ENCODE results near the gene ALDH7A1.
"Not testable (repeated sequence)": the region's sequence is repeated elsewhere in the genome, so short reads cannot be mapped to it uniquely, and the experiment has no call there.

The ALDH7A1 gene

GRCh38 chr5:126534553-126534952 lies 60.5 kb downstream of the ALDH7A1 start:
- no peak for DNase-seq (ENCODE audit: low read depth)

- no peak for DNase-seq (ENCODE audit: low read depth)
Observed at GRCh38 chr5:126531543-126532120, 63.4 kb downstream of the ALDH7A1 start.

- DNase-seq (ENCODE audit: low read depth): no peak
Observed at GRCh38 chr5:126527892-126528291, 67.1 kb downstream of the ALDH7A1 start.

GRCh38 chr5:126527158-126527557 lies 67.9 kb downstream of the ALDH7A1 start:
- DNase-seq (ENCODE audit: low read depth): no peak

GRCh38 chr5:126526493-126526892 lies 68.5 kb downstream of the ALDH7A1 start:
- no peak for DNase-seq (ENCODE audit: low read depth)

- no peak for DNase-seq (ENCODE audit: low read depth)
Observed at GRCh38 chr5:126525630-126526245, 69.3 kb downstream of the ALDH7A1 start.

- no peak for DNase-seq (ENCODE audit: low read depth)
Observed at GRCh38 chr5:126523818-126524510, 71.1 kb downstream of the ALDH7A1 start.

- DNase-seq (ENCODE audit: low read depth): no peak
Observed at GRCh38 chr5:126521130-126521529, 73.9 kb downstream of the ALDH7A1 start.

- no peak for DNase-seq (ENCODE audit: low read depth)
Observed at GRCh38 chr5:126520593-126520953, 74.4 kb downstream of the ALDH7A1 start.

- DNase-seq (ENCODE audit: low read depth): no peak
Observed at GRCh38 chr5:126519637-126520592, 75.1 kb downstream of the ALDH7A1 start.

- DNase-seq (ENCODE audit: low read depth): not testable (repeated sequence)
Observed at GRCh38 chr5:126519223-126519622, 75.8 kb downstream of the ALDH7A1 start.

GRCh38 chr5:126516852-126517251 lies 78.2 kb downstream of the ALDH7A1 start:
- DNase-seq (ENCODE audit: low read depth): no peak

- DNase-seq (ENCODE audit: low read depth): no peak
Observed at GRCh38 chr5:126516133-126516532, 78.9 kb downstream of the ALDH7A1 start.

GRCh38 chr5:126515337-126515736 lies 79.7 kb downstream of the ALDH7A1 start:
- no peak for DNase-seq (ENCODE audit: low read depth)

- DNase-seq (ENCODE audit: low read depth): no peak
Observed at GRCh38 chr5:126514558-126515141, 80.4 kb downstream of the ALDH7A1 start.

GRCh38 chr5:126514131-126514557 lies 80.9 kb downstream of the ALDH7A1 start:
- DNase-seq (ENCODE audit: low read depth): no peak

GRCh38 chr5:126513703-126514102 lies 81.3 kb downstream of the ALDH7A1 start:
- no peak for DNase-seq (ENCODE audit: low read depth)

GRCh38 chr5:126513302-126513701 lies 81.7 kb downstream of the ALDH7A1 start:
- no peak for DNase-seq (ENCODE audit: low read depth)

GRCh38 chr5:126512451-126512850 lies 82.6 kb downstream of the ALDH7A1 start:
- DNase-seq (ENCODE audit: low read depth): no peak

GRCh38 chr5:126511961-126512360 lies 83.1 kb downstream of the ALDH7A1 start:
- DNase-seq (ENCODE audit: low read depth): no peak

- DNase-seq (ENCODE audit: low read depth): no peak
Observed at GRCh38 chr5:126509339-126509738, 85.7 kb downstream of the ALDH7A1 start.

GRCh38 chr5:126508962-126509279 lies 86.1 kb downstream of the ALDH7A1 start:
- no peak for DNase-seq (ENCODE audit: low read depth)

Measured in activated T-cell treated with anti-CD3 and anti-CD28 coated beads for 48 hours (primary cell).